Uterus (tissue), 4 donors: ENCODE results near the gene TMEM233. TPM values are rescaled to one million over a fixed set of nuclear protein-coding genes. Genes with fewer than 3 reads are reported as not detected.

Experiments used
- DNase-seq, 2 donors: peaks; one replicate each; pipeline ENCODE4 v3.0.0-alpha.2; 2019 to 2020
- H3K27ac ChIP-seq, 2 donors: fragments of 200-600 bp; sonication (generic); 1 replicate in 1 of 2; 2 replicates in 1 of 2; pipeline ENCODE4 v1.5.1; 2016 to 2018
- H3K27me3 ChIP-seq, 2 donors: fragments of 200-600 bp; sonication (generic); one replicate each; pipeline ENCODE4 v1.5.1; 2018 to 2019; ENCODE audit warnings: control low read depth in 1 of 2
- H3K36me3 ChIP-seq, 2 donors: fragments of 200-600 bp; sonication (generic); one replicate each; pipeline ENCODE4 v1.5.1; 2019; ENCODE audit warnings: control low read depth in 1 of 2
- H3K4me1 ChIP-seq, 2 donors: fragments of 200-600 bp; sonication (generic); one replicate each; pipeline ENCODE4 v1.5.1; 2018 to 2019; ENCODE audit warnings: control low read depth in 1 of 2
- H3K4me3 ChIP-seq, 2 donors: fragments of 200-600 bp; sonication (generic); 1 replicate in 1 of 2; 2 replicates in 1 of 2; pipeline ENCODE4 v1.5.1; 2018 to 2019; ENCODE audit warnings: mild to moderate bottlenecking in 1 of 2
- H3K9me3 ChIP-seq, 2 donors: fragments of 200-600 bp; sonication (generic); one replicate each; pipeline ENCODE4 v1.5.1; 2019; ENCODE audit warnings: control low read depth in 1 of 2
- CTCF ChIP-seq, 4 experiments: fragments of 200-600 bp in 2 of 4; fragments of 450-650 bp in 2 of 4; sonication (generic) in 2 of 4; IDR thresholded peaks; one replicate each; pipeline ENCODE4 v1.5.1; 2016 to 2019; ENCODE audit warnings: antibody characterized with exemption in 4 of 4, mild to moderate bottlenecking in 2 of 4, moderate library complexity in 1 of 4
- POLR2A ChIP-seq, 2 donors: fragments of 450-650 bp; IDR thresholded peaks; one replicate each; pipeline ENCODE4 v1.6.1; 2016; ENCODE audit warnings: antibody characterized with exemption in 2 of 2, mild to moderate bottlenecking in 1 of 2, moderate library complexity in 1 of 2
- intact Hi-C: fragments of 100-400 bp; cut with DNase I; formaldehyde crosslinking; loops from one replicate; pipeline ENCODE4 v1.15.1; 2023; ENCODE audit warnings: low total_unique reads
- total RNA-seq, 4 donors: library from RNA; depleted of rRNA in 3 of 4; stranded (reverse); fragments of >200 nt in 3 of 4; gene quantifications; one replicate each; pipeline versions ENCODE4 v1.1.0 to v1.2.4, GENCODE V29; 2014 to 2023
- donor health status: DM: yes; HTN: yes; CAD: no.

TMEM233 gene
- total RNA-seq, 4 donors from 2014 or later, result 0.21 TPM; not detected in 2

- intact Hi-C loops, result no loop called here
- Histone ChIP-seq H3K4me1 (no peaks in the 10 kb centered on the region), H3K36me3 (no peaks in the 10 kb centered on the region), H3K4me3 (no peak overlapping the region), H3K9me3 (no peaks in the 10 kb centered on the region), H3K27me3 (no peaks in the 10 kb centered on the region), H3K27ac (no peak overlapping the region)
- TF ChIP-seq POLR2A (IDR thresholded peaks at IDR 0.05), result no peak
- TF ChIP-seq CTCF (IDR thresholded peaks at IDR 0.05), result no peak
- no peak for DNase-seq
These were observed 83.0 kb downstream of the TMEM233 start for GRCh38 chr12:119676573-119676972.

- Histone ChIP-seq H3K4me1 (no peaks in the 10 kb centered on the region), H3K36me3 (no peaks in the 10 kb centered on the region), H3K4me3 (no peak overlapping the region), H3K9me3 (no peaks in the 10 kb centered on the region), H3K27ac (no peak overlapping the region), H3K27me3 (no peaks in the 10 kb centered on the region)
- DNase-seq, result no peak
- TF ChIP-seq CTCF (IDR thresholded peaks at IDR 0.05) (no peak), POLR2A (IDR thresholded peaks at IDR 0.05) (no peak)
- intact Hi-C loops, result no loop called here
These were observed 84.9 kb downstream of the TMEM233 start for GRCh38 chr12:119678459-119678858.

- no peaks in the 10 kb centered on the region for H3K9me3 ChIP-seq
- intact Hi-C loops, result no loop called here
- no peak overlapping the region for H3K27ac ChIP-seq
- H3K4me1 ChIP-seq, result no peaks in the 10 kb centered on the region
- no peaks in the 10 kb centered on the region for H3K27me3 ChIP-seq
- H3K36me3 ChIP-seq, result no peaks in the 10 kb centered on the region
- no peak overlapping the region for H3K4me3 ChIP-seq
- TF ChIP-seq POLR2A (IDR thresholded peaks at IDR 0.05), result no peak
- no peak for TF ChIP-seq CTCF (IDR thresholded peaks at IDR 0.05)
- no peak for DNase-seq
These were observed 85.5 kb downstream of the TMEM233 start for GRCh38 chr12:119679081-119679480.

GRCh38 chr12:119679490-119679889 is 85.9 kb downstream of the TMEM233 start:
- no peak for DNase-seq
- Histone ChIP-seq H3K4me1 (no peaks in the 10 kb centered on the region), H3K27ac (no peak overlapping the region), H3K36me3 (no peaks in the 10 kb centered on the region), H3K4me3 (no peak overlapping the region), H3K9me3 (no peaks in the 10 kb centered on the region), H3K27me3 (no peaks in the 10 kb centered on the region)
- TF ChIP-seq CTCF (IDR thresholded peaks at IDR 0.05) (no peak), POLR2A (IDR thresholded peaks at IDR 0.05) (no peak)
- intact Hi-C loops, result no loop called here

- H3K27ac ChIP-seq, result no peak overlapping the region
These were observed 87.5 kb downstream of the TMEM233 start for GRCh38 chr12:119681111-119681510.

More at GRCh38 chr12:119681111-119681510, 87.5 kb downstream of the TMEM233 start:
- intact Hi-C loops, result no loop called here
- no peak for DNase-seq
- H3K9me3 ChIP-seq, result no peaks in the 10 kb centered on the region
- no peak for TF ChIP-seq CTCF (IDR thresholded peaks at IDR 0.05)
- TF ChIP-seq POLR2A (IDR thresholded peaks at IDR 0.05), result no peak
- no peaks in the 10 kb centered on the region for H3K27me3 ChIP-seq
- H3K4me1 ChIP-seq, result no peaks in the 10 kb centered on the region
- no peaks in the 10 kb centered on the region for H3K36me3 ChIP-seq
- H3K4me3 ChIP-seq, result no peak overlapping the region
